Hepatic stellate cell (primary cell): ENCODE data around the gene TSPEAR.

Experiments used
- DNase-seq: peaks from one replicate; pipeline ENCODE4 v3.0.0; 2011; ENCODE audit warnings: low spot score

The TSPEAR gene

GRCh38 chr21:44547656-44548331 is 163.6 kb downstream of the TSPEAR start:
- no peak for DNase-seq

DNA sequence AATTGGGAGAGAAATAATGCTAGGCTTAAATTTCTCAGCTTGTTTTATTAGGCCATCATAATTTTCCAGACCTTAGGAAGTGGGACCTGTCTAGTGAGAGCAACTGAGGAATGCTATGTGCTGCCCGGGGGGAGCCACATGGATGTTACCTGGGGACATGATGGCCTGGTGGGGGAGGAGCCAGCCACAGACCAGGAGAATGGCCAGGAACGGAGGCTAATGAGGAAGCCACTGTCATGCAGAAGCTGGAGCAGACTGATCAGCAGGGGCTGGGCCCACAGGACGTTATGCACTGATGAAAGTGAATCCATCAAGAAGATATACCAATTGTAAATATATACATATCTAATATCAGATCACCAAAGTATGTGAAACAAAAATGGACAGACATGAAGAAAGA is 166.8 kb downstream of the TSPEAR start:
- no peak for DNase-seq

DNA sequence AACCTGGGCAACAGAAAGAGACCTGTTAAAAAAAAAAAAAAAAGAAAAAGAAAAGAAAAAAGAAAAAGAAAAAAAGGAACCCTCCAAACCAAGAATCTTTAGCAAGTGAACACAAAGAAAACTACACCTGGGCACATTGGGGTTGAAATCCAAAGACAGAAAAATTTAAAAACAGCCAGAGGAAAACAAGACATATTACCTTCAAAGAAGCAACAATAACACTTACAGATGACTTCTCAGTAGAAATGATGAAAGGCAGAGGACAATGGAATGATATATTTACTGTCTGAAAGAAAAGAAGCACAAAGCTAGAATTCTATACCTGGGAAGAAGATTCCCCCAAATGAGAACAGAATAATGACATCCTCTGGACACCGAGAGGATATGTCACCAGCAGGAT is 168.7 kb downstream of the TSPEAR start:
- no peak for DNase-seq

GRCh38 chr21:44540741-44541288 is 170.6 kb downstream of the TSPEAR start:
- no peak for DNase-seq

DNA sequence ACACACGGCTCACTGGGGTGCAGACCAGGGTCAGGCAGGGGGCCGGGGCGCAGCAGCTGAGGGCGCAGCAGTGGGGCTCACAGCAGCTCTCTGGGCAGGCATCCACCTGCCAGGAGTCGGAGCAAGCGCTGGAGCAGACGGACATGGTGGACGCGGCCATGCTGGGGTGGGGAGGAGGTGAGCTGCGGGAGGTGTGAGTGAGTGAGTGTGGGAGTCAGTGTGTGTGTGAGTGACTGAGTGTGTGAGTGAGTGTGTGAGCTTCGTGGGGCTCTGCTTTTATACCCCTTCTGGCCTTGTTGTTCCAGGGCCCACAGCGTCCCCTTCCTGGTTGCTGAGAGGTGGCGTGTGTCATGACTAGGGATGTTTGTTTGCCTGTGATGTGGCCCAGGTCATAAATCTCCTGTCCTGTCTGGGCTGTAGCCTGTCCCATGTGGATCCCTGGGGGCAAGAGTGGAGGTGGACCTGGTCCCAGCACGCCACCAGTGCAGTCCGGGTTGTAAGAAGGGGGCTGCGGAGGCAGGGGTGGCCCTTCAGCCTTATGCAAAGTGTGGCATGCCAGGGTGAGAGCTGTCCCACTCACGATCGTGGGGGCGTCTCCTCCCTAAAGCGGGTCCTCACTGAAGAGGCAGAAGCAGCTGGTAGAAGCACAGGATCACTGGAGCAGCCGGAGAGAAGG is 171.2 kb downstream of the TSPEAR start, which contains the start of gene KRTAP10-1:
TSS of gene KRTAP10-1 (minus strand) at position 205 of the 676 bp plus-strand sequence. CDS start at position 160, 45 bp downstream.
- DNase-seq, result no peak

GRCh38 chr21:44539046-44539445 is 172.3 kb downstream of the TSPEAR start:
- no peak for DNase-seq

- DNase-seq, result no peak
Observed at GRCh38 chr21:44537930-44538911, 173.2 kb downstream of the TSPEAR start.

DNA sequence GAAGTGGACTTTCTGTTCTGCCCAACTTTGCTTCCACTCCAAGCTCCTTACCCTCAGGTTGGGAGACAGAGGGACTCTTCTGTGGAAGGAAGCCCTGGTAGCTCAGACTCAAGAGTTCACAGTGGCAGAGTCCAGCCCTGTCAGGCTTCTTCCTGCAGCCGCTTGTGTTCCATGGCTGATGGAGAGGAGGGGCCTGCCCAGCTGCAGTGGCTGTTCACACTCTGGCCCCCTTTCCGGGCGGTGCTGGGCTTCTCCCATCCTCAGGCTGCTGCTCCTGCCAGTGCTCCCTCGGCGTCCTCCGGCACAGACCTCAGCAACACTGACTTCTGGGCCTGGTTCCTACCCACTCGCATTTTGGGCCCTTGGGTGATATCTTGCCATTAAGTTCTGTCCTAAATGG is 175.4 kb downstream of the TSPEAR start:
- DNase-seq, result no peak

GRCh38 chr21:44534688-44535087 is 176.7 kb downstream of the TSPEAR start:
- no peak for DNase-seq

DNA sequence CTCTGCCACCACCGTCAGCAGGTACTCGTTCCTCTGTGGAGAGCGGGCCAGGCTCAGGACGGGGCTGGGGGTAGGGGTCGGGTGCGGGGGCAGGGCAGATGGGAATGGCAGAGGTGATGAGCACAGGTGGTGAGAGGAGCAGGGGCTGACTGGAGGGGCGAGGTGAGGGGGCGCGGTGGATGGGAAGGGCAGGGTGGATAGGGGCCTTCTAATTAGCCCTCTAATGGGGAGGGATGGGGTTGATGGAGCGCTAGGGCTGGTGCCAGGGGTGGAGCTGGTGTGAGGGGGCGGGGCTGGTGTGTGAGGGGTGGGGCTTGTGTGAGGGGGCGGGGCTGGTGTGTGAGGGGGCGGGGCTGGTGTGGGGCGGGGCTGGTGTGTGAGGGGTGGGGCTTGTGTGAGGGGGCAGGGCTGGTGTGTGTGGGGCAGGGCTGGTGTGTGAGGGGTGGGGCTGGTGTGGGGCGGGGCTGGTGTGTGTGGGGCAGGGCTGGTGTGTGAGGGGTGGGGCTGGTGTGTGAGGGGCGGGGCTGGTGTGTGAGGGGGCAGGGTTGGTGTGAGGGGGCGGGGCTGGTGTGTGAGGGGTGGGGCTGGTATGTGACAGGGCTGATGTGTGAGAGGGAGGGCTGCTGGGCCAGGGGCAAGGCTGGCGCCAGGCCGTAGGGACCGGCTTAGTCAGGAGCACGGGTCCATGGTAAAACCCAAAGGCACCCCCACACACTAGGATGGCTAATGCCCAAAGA is 177.3 kb downstream of the TSPEAR start:
- no peak for DNase-seq

- no peak for DNase-seq
Observed at GRCh38 chr21:44533121-44533890, 178.1 kb downstream of the TSPEAR start.

- DNase-seq, result no peak
Observed at GRCh38 chr21:44532712-44533111, 178.7 kb downstream of the TSPEAR start.

GRCh38 chr21:44531606-44532564 is 179.5 kb downstream of the TSPEAR start:
- DNase-seq, result no peak

GRCh38 chr21:44530903-44531605 is 180.3 kb downstream of the TSPEAR start:
- DNase-seq, result no peak

GRCh38 chr21:44530221-44530902 is 181.0 kb downstream of the TSPEAR start:
- DNase-seq, result no peak

GRCh38 chr21:44529503-44530125 is 181.8 kb downstream of the TSPEAR start:
- no peak for DNase-seq

DNA sequence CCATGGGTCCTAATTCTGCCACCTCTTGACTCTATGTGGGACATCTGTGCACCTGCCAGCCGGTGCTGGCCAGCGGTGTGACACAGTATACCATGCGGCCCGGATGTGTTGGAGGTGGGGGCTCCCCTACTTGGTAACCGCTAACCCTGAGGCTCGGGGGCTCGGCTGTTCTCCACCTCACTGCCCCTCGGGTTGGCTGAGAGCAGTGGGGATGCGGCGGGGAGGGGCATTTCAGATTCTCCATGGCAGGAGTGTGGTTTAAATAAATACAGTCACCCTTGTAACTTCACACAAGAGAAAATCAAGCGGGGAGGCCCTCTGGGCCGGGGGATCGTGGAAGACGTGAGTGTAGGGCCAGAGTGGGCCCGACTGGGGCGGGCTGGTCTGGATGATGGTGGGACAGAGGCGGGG is 182.4 kb downstream of the TSPEAR start:
- no peak for DNase-seq

DNA sequence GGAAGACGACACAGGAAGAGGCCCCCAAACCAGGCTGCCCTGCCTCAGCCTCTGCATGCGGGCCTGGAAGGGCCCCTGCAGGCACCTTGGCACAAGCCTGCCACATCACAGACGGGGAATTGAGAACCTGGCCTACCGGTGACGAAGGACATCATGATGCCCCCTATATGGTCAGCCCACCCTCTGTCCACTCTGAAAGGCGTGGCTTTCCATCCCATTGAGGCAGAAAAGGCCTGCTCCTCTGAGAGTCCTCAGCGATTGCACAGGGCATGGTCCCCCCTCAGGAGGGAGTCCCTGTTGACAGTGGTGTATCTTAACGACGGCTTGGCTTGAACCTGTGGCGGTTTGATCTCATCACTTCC is 182.8 kb downstream of the TSPEAR start:
- DNase-seq, result no peak
